HG03469 (cell line): ENCODE data around the gene ZNF213.

Source experiments
- ATAC-seq: cut with Tn5 transposase; IDR thresholded peaks from one replicate; pipeline ENCODE4 v1.9.1; 2021; ENCODE audit warnings: mild to moderate bottlenecking, moderate library complexity, moderate number of reproducible peaks; ENCODE audit not compliant: unreplicated experiment

The ZNF213 gene

DNA sequence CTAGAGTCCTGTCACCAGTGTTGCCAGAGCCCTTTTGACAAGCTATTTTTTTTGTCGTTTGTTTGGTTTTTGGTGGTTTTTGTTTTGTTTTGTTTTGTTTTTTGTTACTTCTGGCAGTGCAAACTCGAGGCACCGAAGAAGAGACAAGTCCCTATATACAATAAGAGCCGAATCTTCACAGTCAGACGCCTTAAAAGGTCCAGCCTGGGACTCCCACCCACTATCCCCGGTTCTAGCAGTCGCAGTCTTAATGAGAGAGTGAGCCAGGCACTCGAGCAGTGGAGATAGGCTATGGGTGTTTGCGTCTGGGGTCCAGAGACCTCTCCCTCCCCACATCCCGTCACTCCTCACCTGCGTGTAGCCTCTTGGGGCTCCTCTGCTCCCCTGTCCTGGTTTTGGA, 55.0 kb downstream of the ZNF213 start:
- no peak for ATAC-seq

DNA sequence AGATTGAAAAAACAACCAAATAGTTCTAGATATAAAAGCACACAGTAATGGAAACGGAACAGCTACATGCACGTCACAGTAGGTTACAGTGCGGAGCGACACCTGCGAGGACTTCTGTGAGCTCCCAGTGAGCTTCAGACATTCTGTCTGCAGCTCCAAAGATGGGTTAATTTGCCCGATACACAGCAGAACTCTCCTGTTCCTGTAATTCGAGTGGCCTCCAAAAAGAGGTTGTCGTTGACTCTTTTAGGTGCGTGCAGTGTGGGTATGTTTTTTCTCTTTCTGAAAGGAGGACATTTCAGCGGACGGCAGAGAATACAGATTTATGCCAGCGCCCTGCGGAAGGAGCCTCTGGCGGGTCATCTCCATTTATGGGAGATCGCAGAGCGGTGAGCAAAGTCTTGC, 56.1 kb downstream of the ZNF213 start:
- ATAC-seq = no peak
